ENCODE data around the gene SLC39A13. TPM values are rescaled to one million over a fixed set of nuclear protein-coding genes. Genes with fewer than 3 reads are reported as not detected.

SLC39A13 gene
- polyA plus RNA-seq, 3 donors = 4.8 to 27.4 (median 5.9) TPM

- Histone ChIP-seq H3K27me3 (ENCODE audit: control insufficient read depth in 2 of 2, insufficient read depth in 2 of 2, low read length in 2 of 2) (no peaks in the 10 kb centered on the region), H3K9ac (ENCODE audit: insufficient read depth, low read length, poor library complexity, severe bottlenecking) (peak overlapping the region; percentile 99), H3K4me1 (ENCODE audit: control insufficient read depth in 1 of 2, insufficient read depth in 2 of 2, low read length in 2 of 2) (peaks cover 61 to 72% of the 10 kb centered on the region in 2 donors), H2AFZ (ENCODE audit: insufficient read depth, low read depth, low read length, poor library complexity, severe bottlenecking) (no peak overlapping the region), H3K4me3 (replicated peaks in 1 of 3; ENCODE audit: low read depth in 2 of 3, low read length in 3 of 3) (peak overlapping the region; percentile 84 to 99 (median 97)), H4K20me1 (ENCODE audit: insufficient read depth, low read length) (peaks cover 71% of the 10 kb centered on the region), H3K79me2 (ENCODE audit: insufficient read depth, low read length) (peaks cover 100% of the 10 kb centered on the region), H3K4me2 (replicated peaks; ENCODE audit: extremely low read depth, low read length, poor library complexity, severe bottlenecking) (peak overlapping the region; percentile 97), H3K9me3 (replicated peaks in 1 of 2; ENCODE audit: control insufficient read depth in 1 of 2, insufficient read depth in 1 of 2, low read length in 2 of 2) (no peaks in the 10 kb centered on the region), H3K36me3 (replicated peaks in 1 of 2; ENCODE audit: control insufficient read depth in 1 of 2, insufficient read depth in 2 of 2, low read length in 2 of 2) (peaks cover 57 to 76% of the 10 kb centered on the region in 2 donors), H3K27ac (ENCODE audit: low read depth in 1 of 2, low read length in 2 of 2) (peak overlapping the region; percentile 96 to 97)
- H3K4me3 Mint-ChIP-seq = peak overlapping the region; percentile 98 to 99
- peaks cover 0 to 5% (median 0%) of the 10 kb centered on the region in 7 donors for H3K9me3 Mint-ChIP-seq
- peaks cover 0 to 4% (median 2%) of the 10 kb centered on the region in 3 donors for H3K27me3 Mint-ChIP-seq (ENCODE audit: low read depth in 3 of 3)
- H3K27ac Mint-ChIP-seq = peak overlapping the region in 1 of 7 donors; percentile 89
- H3K36me3 Mint-ChIP-seq = peaks cover 54 to 79% of the 10 kb centered on the region in 2 donors
- no peak for TF ChIP-seq CTCF (IDR thresholded peaks at IDR 0.05)
- 100% methylated on average over 1 of the region's 5 CpGs for WGBS (ENCODE audit: insufficient coverage)
- no peak for DNase-seq
- intact Hi-C loops (cut with micrococcal nuclease) = loop anchor here (1.0 kb wide), 2 partner anchors 19 to 34 kb away; partner anchors contain the start of gene SLC39A13 (in 2 of the 2)
- H3K4me1 Mint-ChIP-seq = peaks cover 54% of the 10 kb centered on the region
These were observed 33.7 kb upstream of the SLC39A13 start for GRCh38 chr11:47374720-47375019.

- H3K4me3 ChIP-seq (replicated peaks in 1 of 3; ENCODE audit: low read depth in 2 of 3, low read length in 3 of 3) = peak overlapping the region; percentile 84 to 99 (median 97)
- H3K9me3 Mint-ChIP-seq = peaks cover 0 to 5% (median 0%) of the 10 kb centered on the region in 7 donors
- peak in 1 of 3 donors; percentile 26 for DNase-seq
- peaks cover 57 to 68% of the 10 kb centered on the region in 2 donors for H3K4me1 ChIP-seq (ENCODE audit: control insufficient read depth in 1 of 2, insufficient read depth in 2 of 2, low read length in 2 of 2)
- H3K36me3 Mint-ChIP-seq = peaks cover 52 to 75% of the 10 kb centered on the region in 2 donors
- H3K4me1 Mint-ChIP-seq = peaks cover 51% of the 10 kb centered on the region
- no peak for TF ChIP-seq CTCF (IDR thresholded peaks at IDR 0.05)
- peak overlapping the region; percentile 98 to 99 for H3K4me3 Mint-ChIP-seq
- H3K27me3 Mint-ChIP-seq (ENCODE audit: low read depth in 3 of 3) = peaks cover 0 to 4% (median 2%) of the 10 kb centered on the region in 3 donors
- peak overlapping the region in 1 of 7 donors; percentile 89 for H3K27ac Mint-ChIP-seq
- intact Hi-C loops (cut with micrococcal nuclease) = loop anchor here in 1 of 2 donors (1.0 kb wide), 1 partner anchor 18 kb away; no protein-coding TSS in a partner anchor
- no peaks in the 10 kb centered on the region for H3K27me3 ChIP-seq (ENCODE audit: control insufficient read depth in 2 of 2, insufficient read depth in 2 of 2, low read length in 2 of 2)
- H3K4me2 ChIP-seq (replicated peaks; ENCODE audit: extremely low read depth, low read length, poor library complexity, severe bottlenecking) = peak overlapping the region; percentile 97
- H2AFZ ChIP-seq (ENCODE audit: insufficient read depth, low read depth, low read length, poor library complexity, severe bottlenecking) = no peak overlapping the region
- peak overlapping the region; percentile 99 for H3K9ac ChIP-seq (ENCODE audit: insufficient read depth, low read length, poor library complexity, severe bottlenecking)
- WGBS (ENCODE audit: insufficient coverage) = 3% methylated on average over 6 of the region's 8 CpGs
- peaks cover 98% of the 10 kb centered on the region for H3K79me2 ChIP-seq (ENCODE audit: insufficient read depth, low read length)
- no peaks in the 10 kb centered on the region for H3K9me3 ChIP-seq (replicated peaks in 1 of 2; ENCODE audit: control insufficient read depth in 1 of 2, insufficient read depth in 1 of 2, low read length in 2 of 2)
- peaks cover 67% of the 10 kb centered on the region for H4K20me1 ChIP-seq (ENCODE audit: insufficient read depth, low read length)
- H3K36me3 ChIP-seq (replicated peaks in 1 of 2; ENCODE audit: control insufficient read depth in 1 of 2, insufficient read depth in 2 of 2, low read length in 2 of 2) = peaks cover 53 to 72% of the 10 kb centered on the region in 2 donors
- H3K27ac ChIP-seq (ENCODE audit: low read depth in 1 of 2, low read length in 2 of 2) = peak overlapping the region; percentile 96 to 97
These were observed 33.4 kb upstream of the SLC39A13 start for GRCh38 chr11:47375020-47375419.
